Liver (tissue), 9 donors: ENCODE data around the gene MYO16. TPM values are rescaled to one million over a fixed set of nuclear protein-coding genes. Genes with fewer than 3 reads are reported as not detected.

ENCODE experiments used
- DNase-seq: peaks from one replicate; pipeline ENCODE4 v3.0.0-alpha.2; 2017; ENCODE audit warnings: low spot score
- H3K27ac ChIP-seq, 2 donors: one replicate each; pipeline ENCODE4 v1.7.0; 2013; ENCODE audit warnings: inconsistent platforms in 2 of 2, low read length in 2 of 2, control low read depth in 1 of 2, low read depth in 1 of 2, mild to moderate bottlenecking in 1 of 2
- H3K27me3 ChIP-seq, 4 donors: one replicate each; pipeline versions ENCODE4 v1.6.1 to v1.7.0; 2013; ENCODE audit warnings: low read length in 3 of 4, inconsistent platforms in 1 of 4, mild to moderate bottlenecking in 1 of 4, moderate library complexity in 1 of 4; ENCODE audit not compliant: control insufficient read depth in 4 of 4, insufficient read depth in 4 of 4
- H3K36me3 ChIP-seq, 4 donors: one replicate each; pipeline versions ENCODE4 v1.6.1 to v1.7.0; 2013; ENCODE audit warnings: low read length in 3 of 4, mild to moderate bottlenecking in 3 of 4, low read depth in 1 of 4, moderate library complexity in 1 of 4; ENCODE audit not compliant: control insufficient read depth in 4 of 4, insufficient read depth in 3 of 4
- H3K4me1 ChIP-seq, 4 donors: one replicate each; pipeline versions ENCODE4 v1.6.1 to v1.7.0; 2013; ENCODE audit warnings: low read length in 3 of 4, mild to moderate bottlenecking in 3 of 4, moderate library complexity in 1 of 4; ENCODE audit not compliant: control insufficient read depth in 4 of 4, insufficient read depth in 4 of 4
- H3K4me3 ChIP-seq, 3 donors: one replicate each; pipeline versions ENCODE4 v1.6.1 to v1.7.0; 2013; ENCODE audit warnings: low read length in 3 of 3, control low read depth in 1 of 3, low read depth in 1 of 3, mild to moderate bottlenecking in 1 of 3
- H3K9ac ChIP-seq, 2 donors: one replicate each; pipeline ENCODE4 v1.7.0; 2013; ENCODE audit warnings: low read length in 2 of 2, mild to moderate bottlenecking in 2 of 2, moderate library complexity in 2 of 2, control low read depth in 1 of 2, low read depth in 1 of 2
- H3K9me3 ChIP-seq, 4 donors: one replicate each; pipeline versions ENCODE4 v1.6.1 to v1.7.0; 2013; ENCODE audit warnings: low read length in 3 of 4; ENCODE audit not compliant: control insufficient read depth in 4 of 4
- ATF3 ChIP-seq: IDR thresholded peaks from 2 replicates; pipeline ENCODE4 v1.6.1; 2016; ENCODE audit warnings: antibody characterized with exemption
- EGR1 ChIP-seq, 2 donors: IDR thresholded peaks; 2 replicates each; pipeline ENCODE4 v1.6.1; 2016 to 2018; ENCODE audit warnings: antibody characterized with exemption in 2 of 2, low read depth in 2 of 2
- FOXA1 ChIP-seq: IDR thresholded peaks from 2 replicates; pipeline ENCODE4 v1.6.1; 2016; ENCODE audit warnings: antibody characterized with exemption
- FOXA2 ChIP-seq: IDR thresholded peaks from 2 replicates; pipeline ENCODE4 v1.6.1; 2016; ENCODE audit warnings: antibody characterized with exemption
- GABPA ChIP-seq, 2 donors: IDR thresholded peaks in 1 of 2; conservative IDR thresholded peaks in 1 of 2; 2 replicates each; pipeline ENCODE4 v1.6.1; 2016; ENCODE audit warnings: antibody characterized with exemption in 2 of 2, mild to moderate bottlenecking in 1 of 2, moderate library complexity in 1 of 2
- HNF4A ChIP-seq, 2 donors: conservative IDR thresholded peaks; 2 replicates each; pipeline ENCODE4 v1.6.1; 2016; ENCODE audit warnings: antibody characterized with exemption in 2 of 2, mild to moderate bottlenecking in 2 of 2
- HNF4G ChIP-seq: IDR thresholded peaks from 2 replicates; pipeline ENCODE4 v1.6.1; 2016; ENCODE audit warnings: antibody characterized with exemption
- JUND ChIP-seq, 2 donors: IDR thresholded peaks; 2 replicates each; pipeline ENCODE4 v1.6.1; 2016; ENCODE audit warnings: antibody characterized with exemption in 2 of 2
- MAX ChIP-seq: IDR thresholded peaks from 2 replicates; pipeline ENCODE4 v1.6.1; 2016; ENCODE audit warnings: antibody characterized with exemption
- NR2F2 ChIP-seq: IDR thresholded peaks from 2 replicates; pipeline ENCODE4 v1.6.1; 2016; ENCODE audit warnings: antibody characterized with exemption
- RAD21 ChIP-seq, 2 donors: IDR thresholded peaks; 2 replicates each; pipeline ENCODE4 v1.6.1; 2016; ENCODE audit warnings: antibody characterized with exemption in 2 of 2, mild to moderate bottlenecking in 2 of 2
- RXRA ChIP-seq, 2 donors: IDR thresholded peaks; 2 replicates each; pipeline ENCODE4 v1.6.1; 2017 to 2018; ENCODE audit warnings: antibody characterized with exemption in 2 of 2, mild to moderate bottlenecking in 1 of 2
- SP1 ChIP-seq: IDR thresholded peaks from 2 replicates; pipeline ENCODE4 v1.6.1; 2018; ENCODE audit warnings: antibody characterized with exemption, mild to moderate bottlenecking
- TAF1 ChIP-seq: conservative IDR thresholded peaks from 2 replicates; pipeline ENCODE4 v1.6.1; 2016; ENCODE audit warnings: antibody characterized with exemption, mild to moderate bottlenecking
- YY1 ChIP-seq: IDR thresholded peaks from 2 replicates; pipeline ENCODE4 v1.6.1; 2016; ENCODE audit warnings: antibody characterized with exemption, mild to moderate bottlenecking
- WGBS: extraction: QIAGEN DNeasy Blood & Tissue Kit; methylation state at CpG from one replicate; pipeline ENCODE4 v1.1.7; 2013; 5-methylcytosine and 5-hydroxymethylcytosine counted together
- polyA plus RNA-seq, 2 donors: library from polyadenylated mRNA; stranded (reverse) in 1 of 2; unstranded in 1 of 2; fragments of 200-250 nt in 1 of 2; fragments of >200 nt in 1 of 2; fragmentation: Nextera tagmentation in 1 of 2; extraction: Ambion mirVana in 1 of 2; gene quantifications; one replicate each; pipeline versions ENCODE4 v1.2.1 to v1.2.3, GENCODE V29; 2013 to 2015
- total RNA-seq, 2 donors: library from RNA; depleted of rRNA; stranded (reverse); fragments of >200 nt; gene quantifications; one replicate each; pipeline ENCODE4 v1.2.3, GENCODE V29; 2014
- TF ChIP-seq, protein P1 (sequence below): IDR thresholded peaks from 2 replicates; pipeline ENCODE4 v1.6.1; 2016; ENCODE audit warnings: antibody characterized with exemption
- TF ChIP-seq, protein P2 (sequence below): fragments of 150-350 bp; IDR thresholded peaks from 2 replicates; pipeline ENCODE4 v1.5.1; 2017; ENCODE audit warnings: improper control_type of control experiment, low read depth, low read length; ENCODE audit not compliant: missing input control
- TF ChIP-seq, protein P3 (sequence below): IDR thresholded peaks from 2 replicates; pipeline ENCODE4 v1.6.1; 2016; ENCODE audit warnings: antibody characterized with exemption, mild to moderate bottlenecking
- donor health status: healthy.
- donor health status: healthy.
- donor health status: healthy.
- donor health status: healthy.
- donor health status: healthy.

The MYO16 gene
- total and polyA plus RNA-seq, 4 donors, result 0.37 to 1.1 (median 0.68) TPM

DNA sequence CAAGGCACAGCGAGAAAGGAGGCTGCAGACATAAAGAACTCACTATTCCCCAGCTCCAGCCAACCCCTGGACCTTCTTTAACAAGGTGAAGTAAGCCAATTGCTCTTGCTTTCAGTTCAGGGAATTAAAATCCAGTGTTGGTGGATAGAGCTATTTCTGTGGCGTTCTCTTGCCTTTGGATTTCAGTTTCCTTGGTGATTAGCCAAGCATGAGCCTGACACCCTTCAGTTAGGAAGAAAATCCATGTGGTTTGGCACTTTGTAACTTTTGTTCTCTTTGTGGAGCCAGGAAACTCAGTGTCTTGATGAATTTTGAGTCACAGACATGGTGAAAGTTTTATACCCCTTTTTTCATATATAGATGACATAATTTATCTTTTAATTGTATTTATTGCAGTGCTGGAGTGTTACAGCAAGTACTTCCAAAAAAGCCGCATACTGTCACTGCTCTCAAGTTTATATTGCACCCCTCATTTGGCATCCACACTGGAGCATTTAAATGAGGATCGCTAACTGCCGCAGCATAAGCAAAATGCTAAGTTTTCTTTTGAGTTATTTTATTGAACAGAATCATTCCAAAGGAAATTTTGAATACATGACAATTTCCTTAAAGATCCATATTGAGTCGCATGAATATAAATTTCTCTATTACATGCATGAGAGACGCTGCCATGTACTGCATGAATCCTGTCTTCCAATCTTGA, 406.8 kb downstream of the MYO16 start:
- Histone ChIP-seq H3K4me3 (no peak overlapping the region), H3K9ac (no peak overlapping the region), H3K9me3 (no peaks in the 10 kb centered on the region), H3K36me3 (no peaks in the 10 kb centered on the region), H3K4me1 (no peaks in the 10 kb centered on the region), H3K27ac (no peak overlapping the region), H3K27me3 (no peaks in the 10 kb centered on the region)
- TF ChIP-seq RAD21 (IDR thresholded peaks at IDR 0.05), result no peak
- no peak for DNase-seq
- WGBS, result 90% methylated on average over 7 of the region's 7 CpGs

DNA sequence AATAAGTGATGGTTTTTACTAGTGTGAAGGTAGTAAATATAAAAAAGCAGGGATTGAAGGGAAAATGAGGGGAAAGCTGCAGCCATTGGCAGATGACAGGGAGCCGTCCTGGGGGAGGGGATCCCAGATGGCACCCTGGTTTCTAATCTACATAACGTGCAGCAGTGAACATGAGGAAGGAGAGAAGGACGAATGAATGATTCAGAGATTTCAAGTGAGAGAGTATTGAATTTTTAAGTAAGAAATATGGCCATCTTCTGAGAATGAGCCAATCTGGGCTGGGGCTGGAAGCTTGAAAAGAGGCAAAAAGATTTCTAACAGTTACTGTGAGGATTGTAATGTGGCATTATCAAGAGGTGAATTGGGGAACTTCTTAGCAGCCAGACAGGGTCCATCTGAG, 414.2 kb downstream of the MYO16 start:
- H3K9me3 ChIP-seq, result no peaks in the 10 kb centered on the region
- TF ChIP-seq MAX (no peak), FOXA1 (no peak), RXRA (IDR thresholded peaks at IDR 0.05) (no peak), YY1 (no peak), RAD21 (IDR thresholded peaks at IDR 0.05) (no peak), ATF3 (no peak), TAF1 (no peak), JUND (IDR thresholded peaks at IDR 0.05) (no peak), SP1 (no peak), EGR1 (IDR thresholded peaks at IDR 0.05; ENCODE audit: low read depth in 2 of 2) (no peak), FOXA2 (no peak), GABPA (IDR thresholded peaks at IDR 0.05 in 1 of 2, conservative IDR thresholded peaks at IDR 0.05 in 1 of 2) (no peak), NR2F2 (no peak), HNF4G (no peak), HNF4A (conservative IDR thresholded peaks at IDR 0.05) (no peak)
- TF ChIP-seq, protein P1, sequence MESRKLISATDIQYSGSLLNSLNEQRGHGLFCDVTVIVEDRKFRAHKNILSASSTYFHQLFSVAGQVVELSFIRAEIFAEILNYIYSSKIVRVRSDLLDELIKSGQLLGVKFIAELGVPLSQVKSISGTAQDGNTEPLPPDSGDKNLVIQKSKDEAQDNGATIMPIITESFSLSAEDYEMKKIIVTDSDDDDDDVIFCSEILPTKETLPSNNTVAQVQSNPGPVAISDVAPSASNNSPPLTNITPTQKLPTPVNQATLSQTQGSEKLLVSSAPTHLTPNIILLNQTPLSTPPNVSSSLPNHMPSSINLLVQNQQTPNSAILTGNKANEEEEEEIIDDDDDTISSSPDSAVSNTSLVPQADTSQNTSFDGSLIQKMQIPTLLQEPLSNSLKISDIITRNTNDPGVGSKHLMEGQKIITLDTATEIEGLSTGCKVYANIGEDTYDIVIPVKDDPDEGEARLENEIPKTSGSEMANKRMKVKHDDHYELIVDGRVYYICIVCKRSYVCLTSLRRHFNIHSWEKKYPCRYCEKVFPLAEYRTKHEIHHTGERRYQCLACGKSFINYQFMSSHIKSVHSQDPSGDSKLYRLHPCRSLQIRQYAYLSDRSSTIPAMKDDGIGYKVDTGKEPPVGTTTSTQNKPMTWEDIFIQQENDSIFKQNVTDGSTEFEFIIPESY, result no peak
- TF ChIP-seq, protein P2, sequence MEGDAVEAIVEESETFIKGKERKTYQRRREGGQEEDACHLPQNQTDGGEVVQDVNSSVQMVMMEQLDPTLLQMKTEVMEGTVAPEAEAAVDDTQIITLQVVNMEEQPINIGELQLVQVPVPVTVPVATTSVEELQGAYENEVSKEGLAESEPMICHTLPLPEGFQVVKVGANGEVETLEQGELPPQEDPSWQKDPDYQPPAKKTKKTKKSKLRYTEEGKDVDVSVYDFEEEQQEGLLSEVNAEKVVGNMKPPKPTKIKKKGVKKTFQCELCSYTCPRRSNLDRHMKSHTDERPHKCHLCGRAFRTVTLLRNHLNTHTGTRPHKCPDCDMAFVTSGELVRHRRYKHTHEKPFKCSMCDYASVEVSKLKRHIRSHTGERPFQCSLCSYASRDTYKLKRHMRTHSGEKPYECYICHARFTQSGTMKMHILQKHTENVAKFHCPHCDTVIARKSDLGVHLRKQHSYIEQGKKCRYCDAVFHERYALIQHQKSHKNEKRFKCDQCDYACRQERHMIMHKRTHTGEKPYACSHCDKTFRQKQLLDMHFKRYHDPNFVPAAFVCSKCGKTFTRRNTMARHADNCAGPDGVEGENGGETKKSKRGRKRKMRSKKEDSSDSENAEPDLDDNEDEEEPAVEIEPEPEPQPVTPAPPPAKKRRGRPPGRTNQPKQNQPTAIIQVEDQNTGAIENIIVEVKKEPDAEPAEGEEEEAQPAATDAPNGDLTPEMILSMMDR, result no peak
- TF ChIP-seq, protein P3, sequence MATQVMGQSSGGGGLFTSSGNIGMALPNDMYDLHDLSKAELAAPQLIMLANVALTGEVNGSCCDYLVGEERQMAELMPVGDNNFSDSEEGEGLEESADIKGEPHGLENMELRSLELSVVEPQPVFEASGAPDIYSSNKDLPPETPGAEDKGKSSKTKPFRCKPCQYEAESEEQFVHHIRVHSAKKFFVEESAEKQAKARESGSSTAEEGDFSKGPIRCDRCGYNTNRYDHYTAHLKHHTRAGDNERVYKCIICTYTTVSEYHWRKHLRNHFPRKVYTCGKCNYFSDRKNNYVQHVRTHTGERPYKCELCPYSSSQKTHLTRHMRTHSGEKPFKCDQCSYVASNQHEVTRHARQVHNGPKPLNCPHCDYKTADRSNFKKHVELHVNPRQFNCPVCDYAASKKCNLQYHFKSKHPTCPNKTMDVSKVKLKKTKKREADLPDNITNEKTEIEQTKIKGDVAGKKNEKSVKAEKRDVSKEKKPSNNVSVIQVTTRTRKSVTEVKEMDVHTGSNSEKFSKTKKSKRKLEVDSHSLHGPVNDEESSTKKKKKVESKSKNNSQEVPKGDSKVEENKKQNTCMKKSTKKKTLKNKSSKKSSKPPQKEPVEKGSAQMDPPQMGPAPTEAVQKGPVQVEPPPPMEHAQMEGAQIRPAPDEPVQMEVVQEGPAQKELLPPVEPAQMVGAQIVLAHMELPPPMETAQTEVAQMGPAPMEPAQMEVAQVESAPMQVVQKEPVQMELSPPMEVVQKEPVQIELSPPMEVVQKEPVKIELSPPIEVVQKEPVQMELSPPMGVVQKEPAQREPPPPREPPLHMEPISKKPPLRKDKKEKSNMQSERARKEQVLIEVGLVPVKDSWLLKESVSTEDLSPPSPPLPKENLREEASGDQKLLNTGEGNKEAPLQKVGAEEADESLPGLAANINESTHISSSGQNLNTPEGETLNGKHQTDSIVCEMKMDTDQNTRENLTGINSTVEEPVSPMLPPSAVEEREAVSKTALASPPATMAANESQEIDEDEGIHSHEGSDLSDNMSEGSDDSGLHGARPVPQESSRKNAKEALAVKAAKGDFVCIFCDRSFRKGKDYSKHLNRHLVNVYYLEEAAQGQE, result no peak
- DNase-seq, result no peak
- 88% methylated on average over 3 of the region's 3 CpGs for WGBS
- no peaks in the 10 kb centered on the region for H3K36me3 ChIP-seq
- H3K27me3 ChIP-seq, result no peaks in the 10 kb centered on the region
- no peak overlapping the region for H3K4me3 ChIP-seq
- H3K9ac ChIP-seq, result no peak overlapping the region
- no peaks in the 10 kb centered on the region for H3K4me1 ChIP-seq
- H3K27ac ChIP-seq, result no peak overlapping the region
